ENCODE measurements around the gene HHIP.
A peak's percentile ranks its signal among the peaks of the same experiment; 100 is the strongest.

Gene HHIP, protein sequence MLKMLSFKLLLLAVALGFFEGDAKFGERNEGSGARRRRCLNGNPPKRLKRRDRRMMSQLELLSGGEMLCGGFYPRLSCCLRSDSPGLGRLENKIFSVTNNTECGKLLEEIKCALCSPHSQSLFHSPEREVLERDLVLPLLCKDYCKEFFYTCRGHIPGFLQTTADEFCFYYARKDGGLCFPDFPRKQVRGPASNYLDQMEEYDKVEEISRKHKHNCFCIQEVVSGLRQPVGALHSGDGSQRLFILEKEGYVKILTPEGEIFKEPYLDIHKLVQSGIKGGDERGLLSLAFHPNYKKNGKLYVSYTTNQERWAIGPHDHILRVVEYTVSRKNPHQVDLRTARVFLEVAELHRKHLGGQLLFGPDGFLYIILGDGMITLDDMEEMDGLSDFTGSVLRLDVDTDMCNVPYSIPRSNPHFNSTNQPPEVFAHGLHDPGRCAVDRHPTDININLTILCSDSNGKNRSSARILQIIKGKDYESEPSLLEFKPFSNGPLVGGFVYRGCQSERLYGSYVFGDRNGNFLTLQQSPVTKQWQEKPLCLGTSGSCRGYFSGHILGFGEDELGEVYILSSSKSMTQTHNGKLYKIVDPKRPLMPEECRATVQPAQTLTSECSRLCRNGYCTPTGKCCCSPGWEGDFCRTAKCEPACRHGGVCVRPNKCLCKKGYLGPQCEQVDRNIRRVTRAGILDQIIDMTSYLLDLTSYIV

DNA sequence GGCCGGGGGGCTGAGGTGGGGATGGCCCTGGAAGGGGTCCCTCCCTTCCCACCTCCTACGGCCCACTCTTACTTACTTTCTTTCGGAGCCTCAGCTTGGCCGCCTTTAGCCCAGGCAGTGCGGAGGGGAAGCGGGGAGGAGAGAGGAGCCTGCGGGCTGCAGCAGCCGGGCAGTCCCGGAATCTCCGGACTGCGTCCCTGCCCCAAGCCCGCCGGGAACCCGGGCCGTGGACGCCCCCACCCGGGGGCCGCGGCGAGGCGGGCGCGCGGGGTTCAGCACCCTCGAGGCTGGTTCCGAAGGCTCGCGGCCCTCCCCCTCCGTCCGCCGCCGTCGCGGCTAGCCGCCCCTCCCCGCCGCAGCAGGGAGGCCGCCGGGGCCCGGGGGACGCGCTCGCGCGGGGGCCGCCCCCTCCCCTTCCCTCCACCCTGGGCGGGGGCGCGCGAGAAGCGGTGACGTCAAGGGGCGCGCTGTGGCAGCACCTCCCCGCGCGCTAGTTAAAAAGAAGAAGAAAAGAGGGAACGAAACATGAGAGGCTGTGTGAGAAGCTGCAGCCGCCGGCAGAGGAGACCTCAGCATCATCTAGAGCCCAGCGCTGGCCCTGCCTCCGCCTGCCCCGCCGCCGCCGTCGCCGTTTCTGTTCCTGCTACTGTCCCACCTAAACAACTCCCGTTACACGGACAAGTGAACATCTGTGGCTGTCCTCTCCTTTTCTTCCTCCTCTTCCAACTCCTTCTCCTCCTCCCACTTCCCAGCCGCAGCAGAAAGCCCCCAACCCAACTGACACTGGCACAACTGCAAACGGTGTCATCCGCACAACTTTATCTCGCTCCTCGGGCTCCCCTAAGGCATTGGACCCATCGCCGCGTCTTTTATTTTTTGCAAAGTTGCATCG, at the start of gene HHIP:
Gene HHIP (plus strand): TSS at position 526 of the 892 bp plus-strand sequence. CDS start 520 bp downstream, outside the sequence.
- DNase-seq = peak; percentile 59

DNA sequence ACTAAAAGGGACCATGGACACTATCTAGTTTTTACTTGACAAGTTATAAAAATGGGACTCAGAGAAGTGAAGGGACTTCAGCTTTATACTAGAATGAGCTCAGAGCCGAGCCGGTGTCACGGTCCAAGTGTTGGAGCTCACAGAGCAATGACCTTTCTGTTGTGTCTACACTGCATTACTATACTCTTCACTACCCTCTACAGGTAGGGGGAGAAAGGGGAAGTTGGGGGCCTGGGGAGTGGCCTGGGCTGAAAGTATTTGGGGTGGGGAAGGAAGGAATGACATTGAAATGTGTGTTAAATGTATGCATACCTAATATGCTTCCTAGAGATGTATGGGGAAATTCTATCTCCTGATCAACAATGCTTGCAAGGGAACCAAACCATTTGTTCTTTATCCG, 48.8 kb upstream of the HHIP start:
- DNase-seq = no peak

DNA sequence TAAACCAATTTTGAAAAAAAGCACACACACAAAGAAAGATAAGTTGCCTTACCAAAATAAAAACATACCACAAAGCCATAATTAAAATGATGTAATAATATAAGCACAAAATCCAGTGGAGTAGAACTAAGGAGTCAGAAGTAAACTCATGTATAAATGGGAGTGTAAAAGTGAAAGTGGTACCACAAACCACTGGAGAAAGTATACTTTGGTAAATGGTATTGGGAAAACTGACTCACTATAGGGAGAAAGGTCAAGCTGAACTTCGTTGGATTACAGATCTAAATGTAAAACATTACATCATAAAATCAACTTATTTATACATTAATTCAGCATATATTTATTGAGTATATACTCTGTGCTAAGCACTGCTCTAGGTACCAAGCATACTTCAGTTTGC, 46.3 kb upstream of the HHIP start:
- no peak for DNase-seq

DNA sequence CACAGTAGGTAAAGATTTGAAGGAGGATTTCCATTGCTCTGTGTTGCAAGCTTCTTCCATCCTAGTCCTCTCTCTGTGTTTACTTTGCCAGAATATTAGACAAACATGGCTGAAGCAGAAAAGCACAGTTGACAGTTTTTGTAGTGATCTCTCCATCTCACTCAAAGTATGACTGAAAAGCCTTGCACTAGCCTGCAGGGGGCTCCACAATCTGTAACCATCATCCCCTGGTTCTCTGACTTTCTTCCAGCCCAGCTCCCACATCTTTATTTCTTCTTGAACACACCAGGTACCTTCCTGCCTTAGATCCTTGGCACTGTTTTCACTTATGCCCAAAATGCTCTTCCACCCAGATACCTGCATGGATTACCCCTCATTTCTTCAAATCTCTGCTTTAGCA, 34.1 kb upstream of the HHIP start:
- DNase-seq = peak; percentile 6

DNA sequence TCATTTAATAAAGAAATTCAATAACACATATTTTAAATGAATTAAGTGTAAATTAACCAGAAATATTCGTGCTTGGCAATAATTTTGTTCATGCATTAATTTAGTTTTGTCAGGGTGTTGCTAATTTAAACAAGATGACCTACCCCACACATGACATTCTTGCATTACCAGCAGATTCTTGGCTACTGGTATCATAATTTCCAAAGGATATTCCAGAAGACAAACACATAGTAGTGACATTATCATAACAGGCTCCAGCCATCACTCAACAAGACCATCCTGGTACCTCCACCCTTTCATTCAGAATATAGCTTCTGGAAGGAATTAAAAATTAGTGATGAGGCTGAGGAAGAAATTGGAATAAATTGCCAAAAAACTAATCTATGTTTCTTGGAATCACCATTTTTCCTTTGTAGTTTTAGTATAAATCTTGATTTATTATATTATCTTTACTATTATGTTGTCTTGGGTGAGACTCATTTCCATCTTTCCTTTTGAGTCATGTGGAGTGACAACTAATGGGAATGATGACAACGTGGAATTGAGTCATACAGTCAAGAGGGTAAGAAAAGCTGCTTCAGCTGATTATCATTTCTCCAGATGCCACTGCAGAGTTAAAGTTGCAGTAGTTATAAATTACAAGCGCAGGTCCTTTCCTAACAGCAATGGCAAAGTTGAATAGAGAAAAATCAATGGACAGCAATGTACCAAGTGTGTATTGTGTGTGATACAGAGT, 30.9 kb upstream of the HHIP start:
- peak; percentile 36 for DNase-seq

DNA sequence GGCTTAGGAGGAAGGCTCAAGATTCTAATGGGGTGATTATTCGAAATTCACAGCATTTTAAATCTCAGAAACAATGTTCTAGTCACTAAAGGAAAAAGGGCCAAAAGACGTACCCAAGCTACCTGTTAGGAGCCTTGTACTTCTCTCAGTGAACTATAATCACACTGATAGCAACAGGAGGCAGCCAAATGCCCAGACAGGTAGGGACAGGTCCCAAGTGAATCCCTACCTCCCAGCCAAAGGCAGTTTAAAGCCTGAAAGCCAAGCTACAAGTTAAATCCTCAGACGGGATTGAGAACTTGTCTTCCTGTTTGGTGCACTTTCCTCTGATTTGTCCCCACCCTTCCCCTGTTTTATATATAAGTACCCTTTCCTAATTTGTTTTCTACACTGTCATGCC, 24.3 kb upstream of the HHIP start:
- DNase-seq = no peak

DNA sequence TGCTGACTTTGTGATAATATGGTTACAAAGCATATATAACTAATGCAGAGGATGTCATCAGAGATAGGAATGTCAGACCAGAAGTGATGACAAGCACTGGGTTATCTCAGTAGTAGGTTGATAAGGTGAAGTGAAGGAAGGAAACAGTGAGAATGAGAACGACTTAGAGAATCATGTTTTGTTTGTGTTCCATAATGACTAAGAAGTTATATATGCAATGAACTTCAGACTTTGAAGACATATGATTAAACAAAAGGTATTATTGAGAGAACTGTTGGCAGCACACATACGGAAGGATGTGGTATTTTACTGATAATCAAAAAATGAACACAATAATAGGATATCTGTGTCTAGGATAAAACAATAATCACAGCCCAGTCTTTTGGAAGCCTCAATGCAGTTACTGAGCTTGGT, 18.3 kb upstream of the HHIP start:
- DNase-seq = peak; percentile 8

DNA sequence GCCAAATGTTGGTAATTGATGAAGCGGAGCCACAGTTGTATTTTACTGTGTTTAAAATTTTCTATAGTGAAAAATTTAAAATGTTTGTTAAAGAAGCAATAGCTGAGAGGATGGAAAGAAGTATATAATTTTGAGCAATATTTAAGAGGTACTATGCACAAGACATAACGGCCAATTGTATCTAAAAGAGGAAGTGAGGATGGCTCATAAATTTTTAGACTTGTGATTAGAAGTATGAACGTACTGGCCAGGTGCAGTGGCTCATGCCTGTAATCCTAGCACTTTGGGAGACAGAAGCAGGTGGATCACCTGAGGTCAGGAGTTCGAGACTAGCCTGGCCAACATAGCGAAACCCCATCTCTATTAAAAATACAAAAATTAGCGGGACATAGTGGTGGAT, 12.7 kb upstream of the HHIP start:
- DNase-seq = no peak

DNA sequence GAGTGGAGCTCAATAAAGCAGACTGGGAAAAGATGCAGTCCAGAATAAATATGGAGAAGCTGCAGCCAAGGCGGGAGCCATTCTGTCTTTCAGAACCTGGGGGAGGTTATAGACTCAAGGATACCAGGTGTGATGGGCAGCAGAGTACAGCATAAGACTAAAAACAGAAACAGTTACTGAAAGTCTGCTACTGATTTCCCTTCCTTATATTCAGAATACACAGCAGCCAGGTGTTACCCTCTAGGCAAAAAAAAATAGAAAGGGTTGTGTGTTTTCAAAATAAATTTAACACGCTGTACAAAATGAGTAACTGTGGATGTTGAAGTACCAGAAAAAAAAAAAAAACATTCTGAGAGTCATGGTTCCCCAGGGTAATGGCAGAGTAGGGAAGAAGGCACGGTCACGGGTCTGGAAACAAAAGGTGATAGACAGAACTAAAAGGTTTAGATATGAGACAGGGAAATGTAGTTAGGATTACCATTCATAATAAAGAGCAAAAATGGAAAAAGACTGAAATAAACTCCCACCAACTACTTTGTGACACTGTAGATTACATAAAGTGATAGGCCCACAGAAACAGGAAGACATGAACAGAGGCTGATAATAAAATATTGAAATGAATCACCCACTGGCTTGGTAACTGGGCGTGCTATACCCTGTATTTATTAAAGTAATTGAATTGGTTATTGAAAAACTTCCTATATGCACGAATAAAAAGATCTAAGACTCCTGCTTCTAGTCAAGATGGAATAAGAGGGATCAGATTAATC, 10.8 kb upstream of the HHIP start:
- no peak for DNase-seq

DNA sequence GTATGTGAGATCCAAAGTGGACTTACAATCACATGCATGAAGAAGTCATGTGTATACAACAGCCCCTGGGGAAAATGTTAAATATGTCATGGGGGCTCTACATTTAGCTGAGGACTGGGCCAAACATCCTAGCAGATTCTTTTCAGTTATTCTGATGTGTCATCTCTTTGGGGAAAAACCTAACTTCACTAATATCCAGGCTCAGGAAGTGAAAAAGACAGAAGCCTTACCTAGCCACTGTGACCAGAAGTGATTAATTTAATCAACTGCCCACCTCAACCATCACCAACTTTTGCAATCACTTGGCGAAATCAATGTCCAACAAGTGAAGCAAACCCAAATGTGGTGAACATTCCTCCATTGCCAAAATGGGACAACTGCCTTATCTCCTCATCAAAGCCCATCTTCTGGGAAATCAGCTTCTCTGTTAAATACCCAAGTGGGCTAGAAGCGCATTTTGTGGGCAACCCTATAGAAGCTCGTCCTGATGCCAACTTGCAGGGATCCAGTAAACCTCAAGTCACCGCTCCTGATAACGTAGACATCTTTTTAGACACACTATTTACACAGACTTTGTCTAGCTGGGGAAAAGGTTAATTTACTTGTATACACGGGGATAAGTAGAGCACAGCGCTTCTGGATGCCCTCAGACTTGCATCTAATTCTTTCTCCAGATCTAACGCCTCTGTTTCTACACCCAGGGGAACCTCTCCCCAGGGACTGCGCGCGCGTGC, 1.4 kb upstream of the HHIP start:
- DNase-seq = no peak

DNA sequence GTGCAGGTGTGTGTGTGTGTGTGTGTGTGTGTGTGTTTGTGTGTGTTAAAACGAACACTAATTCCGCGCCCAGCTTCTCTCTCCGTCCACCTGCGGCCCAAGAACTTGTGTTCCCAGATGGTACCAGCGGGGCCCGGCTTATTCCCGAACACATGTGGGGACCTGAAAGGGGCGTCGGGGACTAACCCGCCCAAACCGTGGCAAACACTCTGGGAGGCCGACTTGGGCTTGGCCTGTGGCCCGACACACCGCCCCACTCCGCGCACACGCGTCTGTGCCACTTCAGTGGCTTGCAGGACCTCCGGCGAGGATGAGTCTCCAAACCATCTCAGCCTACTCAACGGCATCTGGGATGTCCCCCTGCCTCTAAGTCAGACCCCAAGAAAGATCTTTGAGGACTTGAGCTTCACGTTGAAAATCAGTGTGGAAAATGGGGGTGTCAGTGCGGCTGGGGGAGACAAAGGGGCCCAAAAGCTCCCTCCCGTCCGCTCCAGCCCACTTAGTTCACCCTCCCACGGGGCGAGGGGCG, 790 bp upstream of the HHIP start:
- DNase-seq = no peak

DNA sequence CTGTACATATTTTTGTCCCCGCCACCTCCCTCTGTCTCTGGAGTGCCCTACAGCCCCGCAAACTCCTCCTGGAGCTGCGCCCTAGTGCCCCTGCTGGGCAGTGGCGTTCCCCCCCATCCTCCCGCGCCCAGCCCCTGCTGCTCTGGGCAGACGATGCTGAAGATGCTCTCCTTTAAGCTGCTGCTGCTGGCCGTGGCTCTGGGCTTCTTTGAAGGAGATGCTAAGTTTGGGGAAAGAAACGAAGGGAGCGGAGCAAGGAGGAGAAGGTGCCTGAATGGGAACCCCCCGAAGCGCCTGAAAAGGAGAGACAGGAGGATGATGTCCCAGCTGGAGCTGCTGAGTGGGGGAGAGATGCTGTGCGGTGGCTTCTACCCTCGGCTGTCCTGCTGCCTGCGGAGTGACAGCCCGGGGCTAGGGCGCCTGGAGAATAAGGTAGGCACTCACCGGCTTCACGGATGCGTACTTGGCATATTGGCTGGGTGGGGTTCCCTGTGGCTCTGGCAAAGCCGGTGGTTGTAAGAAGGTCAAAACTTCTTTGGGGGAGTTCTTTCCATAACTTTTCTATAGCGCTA, 653 bp downstream of the HHIP start:
- DNase-seq = peak; percentile 37

DNA sequence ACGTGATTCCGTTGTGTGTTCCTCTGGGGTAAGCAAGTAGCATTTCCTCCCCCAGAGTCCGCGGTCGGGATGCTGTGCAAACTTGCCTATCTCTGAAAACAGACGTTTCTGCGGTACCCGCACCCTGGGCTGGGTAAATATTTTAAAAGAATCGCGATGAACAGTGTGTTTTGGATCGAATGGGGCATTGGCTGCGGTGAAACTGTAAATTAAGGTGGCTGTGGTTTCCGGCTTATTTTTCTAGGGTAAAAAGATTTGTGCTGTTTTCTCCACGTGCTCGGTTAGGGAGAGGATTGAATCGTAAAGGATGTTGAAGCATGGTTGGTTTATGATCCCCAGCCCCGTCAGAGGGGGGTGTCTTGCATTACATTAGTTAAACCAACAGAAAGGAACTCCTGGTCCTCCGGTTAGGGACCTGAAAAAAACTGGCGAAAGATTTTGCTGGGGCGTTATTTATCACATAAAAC, 1.2 kb downstream of the HHIP start:
- DNase-seq = peak; percentile 38

DNA sequence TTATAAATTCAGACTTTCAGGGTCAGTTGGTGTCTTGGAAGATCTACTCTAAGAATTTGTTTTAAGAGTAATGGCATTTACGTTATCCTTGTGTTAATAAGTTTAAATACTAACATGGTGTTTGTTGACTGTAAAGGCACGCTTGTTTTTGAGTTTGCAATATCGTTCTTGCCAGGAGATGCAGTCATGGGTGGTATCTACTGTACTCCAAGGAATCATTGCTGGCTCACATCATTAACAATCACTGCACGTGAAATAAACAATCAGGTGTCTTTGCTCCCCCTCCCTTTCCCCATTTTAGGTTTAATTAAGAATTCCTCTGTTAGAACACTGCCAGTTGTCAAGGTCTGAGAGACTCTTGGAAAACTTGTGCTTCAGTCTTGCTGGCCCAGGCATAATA, 1.6 kb downstream of the HHIP start:
- no peak for DNase-seq

DNA sequence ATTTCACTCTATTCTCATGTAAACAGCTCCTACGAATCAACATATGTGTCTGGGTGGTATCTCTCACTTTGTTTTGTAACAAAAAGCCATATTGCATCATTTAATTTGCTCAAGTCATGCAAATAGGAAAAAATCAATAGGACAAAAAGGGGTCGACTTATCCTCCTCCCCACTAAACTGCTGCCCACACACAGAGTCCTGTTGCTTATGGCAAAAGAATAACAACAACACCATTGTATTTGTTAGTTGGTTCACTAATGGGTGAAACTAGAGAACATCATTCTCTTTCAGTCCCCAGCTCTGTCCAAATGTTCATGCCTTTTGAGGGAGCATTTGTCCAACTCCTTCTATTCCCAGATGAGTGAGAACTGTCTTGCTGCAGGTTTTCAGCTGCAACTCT, 2.1 kb downstream of the HHIP start:
- DNase-seq = no peak

DNA sequence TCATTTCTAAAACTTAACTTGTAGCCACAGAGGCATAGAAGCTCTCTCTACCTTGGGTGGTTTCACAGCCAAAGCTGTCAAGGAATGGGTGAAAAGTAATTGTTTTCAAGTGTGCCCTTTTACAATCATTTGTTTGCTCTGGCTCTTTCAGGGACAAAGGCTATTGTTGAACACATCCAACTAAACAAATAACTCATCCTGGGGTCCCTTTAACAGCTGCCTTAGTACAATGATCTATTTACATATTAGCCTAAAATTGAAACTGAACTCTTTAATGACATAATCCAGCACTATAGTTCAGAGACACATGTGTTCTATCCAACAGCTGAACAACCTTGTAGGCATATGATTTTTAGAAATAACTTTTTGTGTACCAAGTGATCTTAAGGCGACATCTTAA, 3.7 kb downstream of the HHIP start:
- no peak for DNase-seq

DNA sequence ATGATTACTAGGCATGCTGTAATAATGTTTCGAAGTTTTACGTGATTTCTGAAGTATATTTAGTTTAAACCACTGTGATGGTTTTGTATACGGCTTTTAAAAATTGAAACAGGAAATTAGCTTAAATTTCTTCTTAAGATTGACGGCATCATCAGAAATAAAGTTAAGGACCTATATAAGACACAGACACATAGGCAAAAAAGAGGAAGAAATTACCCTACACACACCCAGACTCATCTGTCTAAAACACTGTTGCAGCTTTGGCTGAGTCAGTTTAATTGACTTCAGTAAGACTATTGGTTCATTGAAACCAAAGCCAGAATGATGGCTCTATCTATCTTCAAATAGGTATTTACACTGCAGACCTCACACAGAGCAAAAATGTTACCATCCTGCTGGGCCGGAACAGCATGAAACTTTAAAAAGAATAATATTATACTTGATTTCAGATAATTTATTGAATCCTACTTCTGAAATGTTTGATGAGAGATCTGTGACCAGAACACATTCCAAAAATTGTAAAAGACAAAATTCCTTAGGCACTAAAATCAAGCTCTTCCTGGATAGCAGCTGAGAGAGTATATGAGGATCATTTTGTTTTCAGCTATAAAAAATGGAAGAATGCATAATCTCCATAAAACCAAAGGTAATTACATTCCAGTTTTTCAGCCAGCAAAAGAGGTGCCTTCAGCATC, 4.5 kb downstream of the HHIP start:
- no peak for DNase-seq

DNA sequence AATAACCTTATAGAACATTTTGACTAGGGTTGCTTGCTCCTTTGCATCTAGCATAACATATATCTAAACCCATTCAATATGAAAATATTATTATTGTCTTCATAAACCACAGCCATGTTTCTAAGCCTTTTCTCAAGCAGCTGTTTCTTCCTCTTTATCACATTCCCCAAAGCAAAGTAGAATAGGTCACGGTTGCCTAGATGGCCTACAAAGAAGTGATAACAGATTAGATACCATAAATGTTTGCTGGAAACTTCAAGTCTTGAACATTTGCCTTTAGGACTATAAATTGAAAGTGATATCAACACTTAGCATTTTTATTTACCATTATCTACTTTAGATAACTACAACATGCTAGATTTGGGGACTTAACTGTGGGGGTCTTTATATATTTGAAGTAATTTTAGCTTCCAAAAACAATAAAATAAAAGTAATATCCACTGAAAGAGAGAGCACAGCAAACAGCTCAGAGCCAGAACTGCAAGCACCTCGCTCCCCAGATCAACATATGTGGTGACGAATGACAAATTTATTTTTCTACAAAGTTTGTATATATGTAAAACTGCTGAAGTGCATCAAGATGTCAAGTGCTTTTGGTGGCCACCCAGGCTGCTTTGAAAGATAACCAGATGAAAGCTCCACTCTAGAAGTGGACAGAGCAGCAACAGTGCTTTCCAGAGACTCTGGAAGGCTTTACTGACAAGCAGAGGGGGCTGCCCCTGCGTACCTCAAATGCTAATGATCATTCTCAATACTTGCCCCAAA, 8.0 kb downstream of the HHIP start:
- DNase-seq = no peak

DNA sequence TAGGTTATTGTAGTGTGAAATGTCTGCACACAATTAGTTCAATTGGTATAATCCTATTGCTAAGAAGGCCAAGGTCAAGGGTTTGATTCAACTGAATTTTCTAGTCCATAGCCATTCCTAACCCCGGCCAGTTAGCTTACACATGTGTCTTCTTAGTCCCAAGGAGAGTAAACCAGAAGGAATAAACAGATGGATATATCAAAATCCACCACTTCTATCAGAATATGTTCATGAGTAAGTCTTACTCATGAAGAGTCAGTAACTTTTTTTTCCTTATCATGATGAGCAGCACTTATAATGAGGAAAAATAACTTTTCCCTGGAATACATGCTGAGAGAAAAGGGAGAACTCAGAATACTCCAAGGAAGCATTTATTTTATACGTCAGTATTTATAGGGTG, 9.5 kb downstream of the HHIP start:
- DNase-seq = no peak
